ENCODE data around the gene SPO11. TPM values are rescaled to one million over a fixed set of nuclear protein-coding genes. Genes with fewer than 3 reads are reported as not detected.

The SPO11 gene
- total and polyA plus RNA-seq, 2 experiments from 2014 or later = not detected

- TF ChIP-seq, protein P1, sequence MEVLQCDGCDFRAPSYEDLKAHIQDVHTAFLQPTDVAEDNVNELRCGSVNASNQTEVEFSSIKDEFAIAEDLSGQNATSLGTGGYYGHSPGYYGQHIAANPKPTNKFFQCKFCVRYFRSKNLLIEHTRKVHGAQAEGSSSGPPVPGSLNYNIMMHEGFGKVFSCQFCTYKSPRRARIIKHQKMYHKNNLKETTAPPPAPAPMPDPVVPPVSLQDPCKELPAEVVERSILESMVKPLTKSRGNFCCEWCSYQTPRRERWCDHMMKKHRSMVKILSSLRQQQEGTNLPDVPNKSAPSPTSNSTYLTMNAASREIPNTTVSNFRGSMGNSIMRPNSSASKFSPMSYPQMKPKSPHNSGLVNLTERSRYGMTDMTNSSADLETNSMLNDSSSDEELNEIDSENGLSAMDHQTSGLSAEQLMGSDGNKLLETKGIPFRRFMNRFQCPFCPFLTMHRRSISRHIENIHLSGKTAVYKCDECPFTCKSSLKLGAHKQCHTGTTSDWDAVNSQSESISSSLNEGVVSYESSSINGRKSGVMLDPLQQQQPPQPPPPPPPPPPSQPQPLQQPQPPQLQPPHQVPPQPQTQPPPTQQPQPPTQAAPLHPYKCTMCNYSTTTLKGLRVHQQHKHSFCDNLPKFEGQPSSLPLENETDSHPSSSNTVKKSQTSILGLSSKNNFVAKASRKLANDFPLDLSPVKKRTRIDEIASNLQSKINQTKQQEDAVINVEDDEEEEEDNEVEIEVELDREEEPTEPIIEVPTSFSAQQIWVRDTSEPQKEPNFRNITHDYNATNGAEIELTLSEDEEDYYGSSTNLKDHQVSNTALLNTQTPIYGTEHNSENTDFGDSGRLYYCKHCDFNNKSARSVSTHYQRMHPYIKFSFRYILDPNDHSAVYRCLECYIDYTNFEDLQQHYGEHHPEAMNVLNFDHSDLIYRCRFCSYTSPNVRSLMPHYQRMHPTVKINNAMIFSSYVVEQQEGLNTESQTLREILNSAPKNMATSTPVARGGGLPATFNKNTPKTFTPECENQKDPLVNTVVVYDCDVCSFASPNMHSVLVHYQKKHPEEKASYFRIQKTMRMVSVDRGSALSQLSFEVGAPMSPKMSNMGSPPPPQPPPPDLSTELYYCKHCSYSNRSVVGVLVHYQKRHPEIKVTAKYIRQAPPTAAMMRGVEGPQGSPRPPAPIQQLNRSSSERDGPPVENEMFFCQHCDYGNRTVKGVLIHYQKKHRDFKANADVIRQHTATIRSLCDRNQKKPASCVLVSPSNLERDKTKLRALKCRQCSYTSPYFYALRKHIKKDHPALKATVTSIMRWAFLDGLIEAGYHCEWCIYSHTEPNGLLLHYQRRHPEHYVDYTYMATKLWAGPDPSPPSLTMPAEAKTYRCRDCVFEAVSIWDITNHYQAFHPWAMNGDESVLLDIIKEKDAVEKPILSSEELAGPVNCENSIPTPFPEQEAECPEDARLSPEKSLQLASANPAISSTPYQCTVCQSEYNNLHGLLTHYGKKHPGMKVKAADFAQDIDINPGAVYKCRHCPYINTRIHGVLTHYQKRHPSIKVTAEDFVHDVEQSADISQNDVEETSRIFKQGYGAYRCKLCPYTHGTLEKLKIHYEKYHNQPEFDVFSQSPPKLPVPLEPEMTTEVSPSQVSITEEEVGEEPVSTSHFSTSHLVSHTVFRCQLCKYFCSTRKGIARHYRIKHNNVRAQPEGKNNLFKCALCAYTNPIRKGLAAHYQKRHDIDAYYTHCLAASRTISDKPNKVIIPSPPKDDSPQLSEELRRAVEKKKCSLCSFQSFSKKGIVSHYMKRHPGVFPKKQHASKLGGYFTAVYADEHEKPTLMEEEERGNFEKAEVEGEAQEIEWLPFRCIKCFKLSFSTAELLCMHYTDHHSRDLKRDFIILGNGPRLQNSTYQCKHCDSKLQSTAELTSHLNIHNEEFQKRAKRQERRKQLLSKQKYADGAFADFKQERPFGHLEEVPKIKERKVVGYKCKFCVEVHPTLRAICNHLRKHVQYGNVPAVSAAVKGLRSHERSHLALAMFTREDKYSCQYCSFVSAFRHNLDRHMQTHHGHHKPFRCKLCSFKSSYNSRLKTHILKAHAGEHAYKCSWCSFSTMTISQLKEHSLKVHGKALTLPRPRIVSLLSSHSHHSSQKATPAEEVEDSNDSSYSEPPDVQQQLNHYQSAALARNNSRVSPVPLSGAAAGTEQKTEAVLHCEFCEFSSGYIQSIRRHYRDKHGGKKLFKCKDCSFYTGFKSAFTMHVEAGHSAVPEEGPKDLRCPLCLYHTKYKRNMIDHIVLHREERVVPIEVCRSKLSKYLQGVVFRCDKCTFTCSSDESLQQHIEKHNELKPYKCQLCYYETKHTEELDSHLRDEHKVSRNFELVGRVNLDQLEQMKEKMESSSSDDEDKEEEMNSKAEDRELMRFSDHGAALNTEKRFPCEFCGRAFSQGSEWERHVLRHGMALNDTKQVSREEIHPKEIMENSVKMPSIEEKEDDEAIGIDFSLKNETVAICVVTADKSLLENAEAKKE (CRISPR knock-in tag; IDR thresholded peaks at IDR 0.05) = no peak
- TF ChIP-seq CREB1 (CRISPR knock-in tag; IDR thresholded peaks at IDR 0.05; ENCODE audit: low read depth) (no peak), POLR2AphosphoS5 (IDR thresholded peaks at IDR 0.05; ENCODE audit: low read depth) (no peak), NANOG (IDR thresholded peaks at IDR 0.05; ENCODE audit: borderline replicate concordance) (no peak), EZH2 (IDR thresholded peaks at IDR 0.05; ENCODE audit: low read depth, unreplicated experiment) (no peak), JUNB (IDR thresholded peaks at IDR 0.05; ENCODE audit: unreplicated experiment) (no peak), EZH2phosphoT487 (IDR thresholded peaks at IDR 0.05; ENCODE audit: unreplicated experiment) (no peak)
- TF ChIP-seq, protein P2, sequence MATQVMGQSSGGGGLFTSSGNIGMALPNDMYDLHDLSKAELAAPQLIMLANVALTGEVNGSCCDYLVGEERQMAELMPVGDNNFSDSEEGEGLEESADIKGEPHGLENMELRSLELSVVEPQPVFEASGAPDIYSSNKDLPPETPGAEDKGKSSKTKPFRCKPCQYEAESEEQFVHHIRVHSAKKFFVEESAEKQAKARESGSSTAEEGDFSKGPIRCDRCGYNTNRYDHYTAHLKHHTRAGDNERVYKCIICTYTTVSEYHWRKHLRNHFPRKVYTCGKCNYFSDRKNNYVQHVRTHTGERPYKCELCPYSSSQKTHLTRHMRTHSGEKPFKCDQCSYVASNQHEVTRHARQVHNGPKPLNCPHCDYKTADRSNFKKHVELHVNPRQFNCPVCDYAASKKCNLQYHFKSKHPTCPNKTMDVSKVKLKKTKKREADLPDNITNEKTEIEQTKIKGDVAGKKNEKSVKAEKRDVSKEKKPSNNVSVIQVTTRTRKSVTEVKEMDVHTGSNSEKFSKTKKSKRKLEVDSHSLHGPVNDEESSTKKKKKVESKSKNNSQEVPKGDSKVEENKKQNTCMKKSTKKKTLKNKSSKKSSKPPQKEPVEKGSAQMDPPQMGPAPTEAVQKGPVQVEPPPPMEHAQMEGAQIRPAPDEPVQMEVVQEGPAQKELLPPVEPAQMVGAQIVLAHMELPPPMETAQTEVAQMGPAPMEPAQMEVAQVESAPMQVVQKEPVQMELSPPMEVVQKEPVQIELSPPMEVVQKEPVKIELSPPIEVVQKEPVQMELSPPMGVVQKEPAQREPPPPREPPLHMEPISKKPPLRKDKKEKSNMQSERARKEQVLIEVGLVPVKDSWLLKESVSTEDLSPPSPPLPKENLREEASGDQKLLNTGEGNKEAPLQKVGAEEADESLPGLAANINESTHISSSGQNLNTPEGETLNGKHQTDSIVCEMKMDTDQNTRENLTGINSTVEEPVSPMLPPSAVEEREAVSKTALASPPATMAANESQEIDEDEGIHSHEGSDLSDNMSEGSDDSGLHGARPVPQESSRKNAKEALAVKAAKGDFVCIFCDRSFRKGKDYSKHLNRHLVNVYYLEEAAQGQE (IDR thresholded peaks at IDR 0.05; ENCODE audit: unreplicated experiment) = no peak
Measured at GRCh38 chr20:57364451-57364850, 34.8 kb downstream of the SPO11 start (continued).

All from GM23338 (cell line).